Esophagus (tissue), 2 donors: ENCODE measurements around the gene LRRC2. TPM values are rescaled to one million over a fixed set of nuclear protein-coding genes. Genes with fewer than 3 reads are reported as not detected.
"Not testable (repeated sequence)": the region's sequence is repeated elsewhere in the genome, so short reads cannot be mapped to it uniquely, and the experiment has no call there.

Experiments
- H3K27ac ChIP-seq, 2 donors: one replicate each; pipeline ENCODE4 v1.5.1; 2013; ENCODE audit warnings: low read depth in 2 of 2, mild to moderate bottlenecking in 2 of 2, inconsistent platforms in 1 of 2, low read length in 1 of 2, moderate library complexity in 1 of 2
- H3K27me3 ChIP-seq, 2 donors: one replicate each; pipeline ENCODE4 v1.6.1; 2013; ENCODE audit warnings: low read length in 2 of 2, control low read depth in 1 of 2, mild to moderate bottlenecking in 1 of 2; ENCODE audit not compliant: insufficient read depth in 2 of 2, control insufficient read depth in 1 of 2
- H3K36me3 ChIP-seq, 2 donors: one replicate each; pipeline ENCODE4 v1.6.1; 2013; ENCODE audit warnings: low read length in 1 of 2; ENCODE audit not compliant: control insufficient read depth in 2 of 2, insufficient read depth in 2 of 2
- H3K4me1 ChIP-seq, 2 donors: one replicate each; pipeline ENCODE4 v1.6.1; 2013; ENCODE audit warnings: low read length in 1 of 2; ENCODE audit not compliant: control insufficient read depth in 2 of 2, insufficient read depth in 2 of 2
- H3K4me3 ChIP-seq, 2 donors: one replicate each; pipeline ENCODE4 v1.5.1; 2013; ENCODE audit warnings: low read length in 2 of 2, mild to moderate bottlenecking in 2 of 2, low read depth in 1 of 2, moderate library complexity in 1 of 2
- H3K9me3 ChIP-seq, 2 donors: one replicate each; pipeline ENCODE4 v1.6.1; 2013; ENCODE audit warnings: mild to moderate bottlenecking in 2 of 2, low read depth in 1 of 2, low read length in 1 of 2, moderate library complexity in 1 of 2; ENCODE audit not compliant: control insufficient read depth in 2 of 2, insufficient read depth in 1 of 2
- WGBS, 2 donors: extraction: QIAGEN DNeasy Blood & Tissue Kit; methylation state at CpG; one replicate each; pipeline ENCODE4 v1.1.7; 2013; 5-methylcytosine and 5-hydroxymethylcytosine counted together
- polyA plus RNA-seq, 2 donors: library from polyadenylated mRNA; stranded (reverse); fragments of 200-250 nt; gene quantifications; one replicate each; pipeline ENCODE4 v1.2.3, GENCODE V29; 2013
- donor health status: healthy with polysubstance abuse.
- donor health status: Bipolar disorder and iron deficiency.

LRRC2 gene
- polyA plus RNA-seq, 2 donors: 0.13 to 0.14 TPM

DNA sequence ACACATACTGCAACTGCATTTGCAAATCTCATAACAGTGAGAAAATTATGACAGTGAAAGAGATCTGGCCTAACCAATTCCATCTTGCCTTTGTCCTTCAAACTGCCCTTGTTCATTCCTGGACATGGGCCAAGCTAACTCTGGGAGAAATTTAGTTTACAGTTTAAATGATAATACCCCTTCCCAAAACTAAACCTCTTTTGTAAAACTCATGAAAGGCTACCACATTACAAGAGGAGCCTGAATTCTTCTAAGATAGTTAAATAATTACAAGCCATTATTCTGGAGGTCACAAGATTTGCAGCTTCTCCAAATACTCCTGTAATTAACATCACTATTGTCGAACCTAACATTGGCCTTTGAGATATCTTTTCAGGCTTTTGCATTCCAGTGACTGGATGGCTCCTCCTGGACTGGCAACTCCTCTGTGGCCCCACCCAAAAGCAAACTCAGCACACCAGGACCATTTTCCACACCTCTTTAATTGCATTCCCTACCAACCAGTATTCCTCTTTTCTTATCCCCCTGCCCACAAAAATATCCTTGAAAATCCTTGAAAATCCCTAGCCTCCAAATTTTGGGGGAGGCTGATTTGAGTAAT is 37.4 kb upstream of the LRRC2 start:
- no peaks in the 10 kb centered on the region for H3K9me3 ChIP-seq
- H3K4me1 ChIP-seq: no peaks in the 10 kb centered on the region
- H3K36me3 ChIP-seq: no peaks in the 10 kb centered on the region
- H3K27ac ChIP-seq: no peak overlapping the region
- no peaks in the 10 kb centered on the region for H3K27me3 ChIP-seq
- H3K4me3 ChIP-seq: no peak overlapping the region
- 53% methylated on average over 1 of the region's 1 CpG for WGBS, 2 donors

- Histone ChIP-seq H3K4me1 (no peaks in the 10 kb centered on the region), H3K27ac (no peak overlapping the region), H3K9me3 (no peaks in the 10 kb centered on the region), H3K4me3 (no peak overlapping the region), H3K27me3 (no peaks in the 10 kb centered on the region), H3K36me3 (no peaks in the 10 kb centered on the region)
- WGBS, 2 donors: 84 to 87% methylated on average over 5 of the region's 5 CpGs
Observed at GRCh38 chr3:46599590-46599989, 33.5 kb upstream of the LRRC2 start.

GRCh38 chr3:46595819-46596314 is 29.8 kb upstream of the LRRC2 start:
- Histone ChIP-seq H3K4me1 (no peaks in the 10 kb centered on the region), H3K27me3 (no peaks in the 10 kb centered on the region), H3K27ac (no peak overlapping the region), H3K9me3 (no peaks in the 10 kb centered on the region), H3K4me3 (no peak overlapping the region), H3K36me3 (no peaks in the 10 kb centered on the region)
- 73 to 81% methylated on average over 8 of the region's 8 CpGs for WGBS, 2 donors

DNA sequence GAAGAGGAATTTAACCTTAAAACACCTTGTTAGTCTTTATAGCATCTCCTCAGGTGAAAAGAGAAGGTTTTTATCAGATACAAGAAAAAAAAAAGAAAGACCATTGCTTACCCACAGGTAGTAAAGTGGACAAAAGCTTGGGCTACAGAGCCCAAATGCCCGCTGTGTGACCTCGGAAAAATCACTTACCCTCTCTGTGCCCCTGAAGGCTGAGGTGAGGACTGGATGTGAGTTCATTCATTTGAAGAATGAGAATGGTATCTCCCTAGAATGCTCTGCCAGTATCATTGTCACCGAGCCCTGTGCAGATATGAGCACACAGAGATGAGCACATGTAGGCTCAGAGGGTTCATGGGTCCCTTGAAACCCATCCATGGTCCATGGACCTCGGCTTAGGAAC is 28.6 kb upstream of the LRRC2 start:
- no peak overlapping the region for H3K4me3 ChIP-seq
- H3K9me3 ChIP-seq: no peaks in the 10 kb centered on the region
- H3K4me1 ChIP-seq: no peaks in the 10 kb centered on the region
- H3K36me3 ChIP-seq: no peaks in the 10 kb centered on the region
- 87 to 91% methylated on average over 4 of the region's 4 CpGs for WGBS, 2 donors
- H3K27me3 ChIP-seq: no peaks in the 10 kb centered on the region
- no peak overlapping the region for H3K27ac ChIP-seq

DNA sequence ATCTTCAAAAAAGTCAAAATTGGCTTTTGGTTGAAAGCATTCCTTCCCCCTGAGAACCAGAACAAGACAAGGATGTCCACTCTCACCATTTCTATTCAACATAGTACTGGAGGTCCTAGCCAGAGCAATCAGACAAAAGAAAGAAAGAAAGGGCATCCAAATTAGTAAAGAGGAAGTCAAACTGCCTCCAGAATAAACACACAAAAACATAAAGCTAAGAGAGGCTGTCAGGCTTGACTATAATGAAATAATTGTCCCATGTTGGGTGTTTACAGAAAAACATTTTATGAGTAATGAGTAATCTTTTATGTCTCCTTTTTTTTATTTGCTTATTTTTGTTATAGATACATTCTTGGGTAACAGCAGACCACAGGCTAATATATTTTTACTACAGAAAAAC is 27.9 kb upstream of the LRRC2 start:
- no peak overlapping the region for H3K27ac ChIP-seq
- H3K9me3 ChIP-seq: no peaks in the 10 kb centered on the region
- H3K36me3 ChIP-seq: no peaks in the 10 kb centered on the region
- H3K27me3 ChIP-seq: no peaks in the 10 kb centered on the region
- no peak overlapping the region for H3K4me3 ChIP-seq
- no peaks in the 10 kb centered on the region for H3K4me1 ChIP-seq

DNA sequence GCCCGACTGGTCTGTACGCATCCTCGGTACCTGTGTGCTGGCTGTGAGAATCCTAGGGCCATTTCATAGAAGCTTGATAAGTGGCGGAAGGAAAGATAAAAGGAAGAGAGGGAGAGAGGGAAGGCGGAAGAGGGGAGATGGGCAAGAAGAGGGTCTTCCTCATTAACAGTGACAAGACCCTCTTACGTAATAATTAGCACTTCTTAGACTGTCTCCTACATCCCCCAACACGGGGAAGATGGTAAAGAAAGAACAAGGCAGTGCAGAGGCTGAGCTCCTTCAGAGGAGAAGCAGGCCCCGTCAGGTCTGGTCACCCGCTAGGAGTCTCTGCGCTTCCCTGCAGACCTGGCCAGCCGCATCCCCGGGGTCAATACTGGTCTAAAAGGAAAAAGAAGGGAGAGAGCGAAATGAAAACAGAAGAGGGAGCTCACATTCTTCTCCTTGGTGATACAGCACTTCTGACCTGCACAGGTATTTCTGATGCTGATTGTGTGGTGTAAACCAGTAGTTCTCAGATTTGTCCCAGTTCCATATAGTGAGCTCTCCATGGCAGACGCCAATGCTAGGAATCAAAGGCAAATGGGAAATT is 27.3 kb upstream of the LRRC2 start:
- Histone ChIP-seq H3K27ac (no peak overlapping the region), H3K9me3 (no peaks in the 10 kb centered on the region), H3K36me3 (no peaks in the 10 kb centered on the region), H3K4me1 (no peaks in the 10 kb centered on the region), H3K4me3 (no peak overlapping the region), H3K27me3 (no peaks in the 10 kb centered on the region)
- WGBS, 2 donors: 84 to 87% methylated on average over 14 of the region's 14 CpGs

DNA sequence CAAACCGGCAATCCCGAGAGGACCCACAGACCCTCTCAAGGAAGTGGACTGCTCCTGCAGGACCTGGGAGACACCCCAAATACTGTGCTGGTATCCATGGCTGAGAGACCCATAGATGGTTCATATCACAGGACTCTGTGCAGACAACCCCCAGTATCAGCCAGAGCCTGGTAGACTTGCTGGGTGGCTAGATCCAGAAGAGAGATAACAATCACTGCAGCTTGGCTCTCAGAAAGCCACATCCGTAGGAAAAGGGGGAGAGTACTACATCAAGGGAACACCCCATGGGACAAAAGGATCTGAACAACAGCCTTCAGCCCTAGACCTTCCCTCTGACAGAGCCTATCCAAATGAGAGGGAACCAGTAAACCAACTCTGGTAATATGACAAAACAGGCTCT is 21.2 kb upstream of the LRRC2 start:
- H3K9me3 ChIP-seq, H3K27ac ChIP-seq, H3K36me3 ChIP-seq, H3K4me3 ChIP-seq, H3K27me3 ChIP-seq, H3K4me1 ChIP-seq: not testable (repeated sequence)
- WGBS, 2 donors: 87 to 93% methylated on average over 3 of the region's 3 CpGs

GRCh38 chr3:46586738-46587246 is 20.7 kb upstream of the LRRC2 start:
- no peak overlapping the region for H3K27ac ChIP-seq

GRCh38 chr3:46585799-46586693 is 19.9 kb upstream of the LRRC2 start:
- WGBS, 2 donors: 75 to 80% methylated on average over 5 of the region's 5 CpGs
- Histone ChIP-seq H3K36me3 (no peaks in the 10 kb centered on the region), H3K4me3 (no peak overlapping the region), H3K9me3 (no peaks in the 10 kb centered on the region), H3K27ac (no peak overlapping the region), H3K4me1 (no peaks in the 10 kb centered on the region), H3K27me3 (no peaks in the 10 kb centered on the region)

More at GRCh38 chr3:46586738-46587246, 20.7 kb upstream of the LRRC2 start:
- WGBS, 2 donors: 90 to 95% methylated on average over 6 of the region's 6 CpGs
- H3K4me3 ChIP-seq: no peak overlapping the region
- no peaks in the 10 kb centered on the region for H3K27me3 ChIP-seq
- H3K9me3 ChIP-seq: no peaks in the 10 kb centered on the region
- no peaks in the 10 kb centered on the region for H3K36me3 ChIP-seq
- no peaks in the 10 kb centered on the region for H3K4me1 ChIP-seq
